ENCODE measurements around the gene TRHDE.

Gene TRHDE

GRCh38 chr12:72313806-72314205 lies 41.6 kb downstream of the TRHDE start:
- DNase-seq (ENCODE audit: low read depth in 2 of 2), result no peak

- no peak for DNase-seq (ENCODE audit: low read depth in 2 of 2)
Observed at GRCh38 chr12:72315858-72316257, 43.7 kb downstream of the TRHDE start.

GRCh38 chr12:72318341-72318740 lies 46.2 kb downstream of the TRHDE start:
- DNase-seq (ENCODE audit: low read depth in 2 of 2), result no peak

GRCh38 chr12:72323881-72324280 lies 51.7 kb downstream of the TRHDE start:
- DNase-seq (ENCODE audit: low read depth in 2 of 2), result no peak

- no peak for DNase-seq (ENCODE audit: low read depth in 2 of 2)
Observed at GRCh38 chr12:72330301-72330700, 58.1 kb downstream of the TRHDE start.

- DNase-seq (ENCODE audit: low read depth in 2 of 2), result no peak
Observed at GRCh38 chr12:72330784-72331183, 58.6 kb downstream of the TRHDE start.

GRCh38 chr12:72337382-72337781 lies 65.2 kb downstream of the TRHDE start:
- no peak for DNase-seq (ENCODE audit: low read depth in 2 of 2)

- DNase-seq (ENCODE audit: low read depth in 2 of 2), result no peak
Observed at GRCh38 chr12:72337946-72338345, 65.8 kb downstream of the TRHDE start.

GRCh38 chr12:72338437-72338836 lies 66.3 kb downstream of the TRHDE start:
- no peak for DNase-seq (ENCODE audit: low read depth in 2 of 2)

GRCh38 chr12:72346363-72346944 lies 74.3 kb downstream of the TRHDE start:
- peak in 1 of 2 donors; percentile 21 for DNase-seq (ENCODE audit: low read depth in 2 of 2)

GRCh38 chr12:72349491-72349890 lies 77.3 kb downstream of the TRHDE start:
- no peak for DNase-seq (ENCODE audit: low read depth in 2 of 2)

- DNase-seq (ENCODE audit: low read depth in 2 of 2), result no peak
Observed at GRCh38 chr12:72359416-72359815, 87.2 kb downstream of the TRHDE start.

- no peak for DNase-seq (ENCODE audit: low read depth in 2 of 2)
Observed at GRCh38 chr12:72365151-72365550, 93.0 kb downstream of the TRHDE start.

GRCh38 chr12:72366255-72366654 lies 94.1 kb downstream of the TRHDE start:
- no peak for DNase-seq (ENCODE audit: low read depth in 2 of 2)

- DNase-seq (ENCODE audit: low read depth in 2 of 2), result no peak
Observed at GRCh38 chr12:72368298-72368697, 96.1 kb downstream of the TRHDE start.

GRCh38 chr12:72368719-72369422 lies 96.7 kb downstream of the TRHDE start:
- no peak for DNase-seq (ENCODE audit: low read depth in 2 of 2)

- DNase-seq (ENCODE audit: low read depth in 2 of 2), result no peak
Observed at GRCh38 chr12:72369423-72369959, 97.3 kb downstream of the TRHDE start.

- no peak for DNase-seq (ENCODE audit: low read depth in 2 of 2)
Observed at GRCh38 chr12:72380441-72380840, 108.3 kb downstream of the TRHDE start.

- no peak for DNase-seq (ENCODE audit: low read depth in 2 of 2)
Observed at GRCh38 chr12:72388322-72388721, 116.2 kb downstream of the TRHDE start.

GRCh38 chr12:72390146-72390545 lies 118.0 kb downstream of the TRHDE start:
- no peak for DNase-seq (ENCODE audit: low read depth in 2 of 2)

GRCh38 chr12:72406111-72406510 lies 133.9 kb downstream of the TRHDE start:
- DNase-seq (ENCODE audit: low read depth in 2 of 2), result no peak

GRCh38 chr12:72432037-72432604 lies 160.0 kb downstream of the TRHDE start:
- no peak for DNase-seq (ENCODE audit: low read depth in 2 of 2)

GRCh38 chr12:72433298-72433697 lies 161.1 kb downstream of the TRHDE start:
- DNase-seq (ENCODE audit: low read depth in 2 of 2), result no peak
